ENCODE measurements around the gene ABAT. TPM values are rescaled to one million over a fixed set of nuclear protein-coding genes. Genes with fewer than 3 reads are reported as not detected.

The ABAT gene
- total and polyA plus RNA-seq, 5 donors, result 10.9 to 42.4 (median 16.8) TPM

Other genes with a start within 250 kb of the ABAT start
- not detected for gene TMEM114, start 84.1 kb upstream of the ABAT start, total RNA-seq
- not detected for gene TMEM114, start 84.1 kb upstream of the ABAT start, polyA plus RNA-seq
- gene METTL22, start 52.9 kb upstream of the ABAT start, total RNA-seq, result 10 to 100 TPM; 28.1 to 37.3 (median 33.3) TPM
- gene METTL22, start 52.9 kb upstream of the ABAT start, polyA plus RNA-seq, result 26.9 TPM
- gene TMEM186, start 123.0 kb downstream of the ABAT start, total RNA-seq, result 10 to 100 TPM; 12.2 to 12.8 (median 12.3) TPM
- 11.5 TPM for gene TMEM186, start 123.0 kb downstream of the ABAT start, polyA plus RNA-seq
- gene PMM2, start 123.2 kb downstream of the ABAT start, total RNA-seq, result 10 to 100 TPM; 10.5 to 29.4 (median 13.0) TPM
- gene PMM2, start 123.2 kb downstream of the ABAT start, polyA plus RNA-seq, result 10.7 TPM
- 10 to 100 TPM; 28.6 to 37.2 (median 35.0) TPM for gene CARHSP1, start 194.4 kb downstream of the ABAT start, total RNA-seq
- 75.0 TPM for gene CARHSP1, start 194.4 kb downstream of the ABAT start, polyA plus RNA-seq
- not detected for gene LITAFD, start 207.7 kb downstream of the ABAT start, total RNA-seq
- not detected for gene LITAFD, start 207.7 kb downstream of the ABAT start, polyA plus RNA-seq